NCI-H1694 (cell line): Measurements from ENCODE around the gene UBE2Q2.

Experiments used
- DNase-seq: peaks from one replicate; lab custom pipeline; 2025; lab: John Stamatoyannopoulos, UW

The UBE2Q2 gene

DNA sequence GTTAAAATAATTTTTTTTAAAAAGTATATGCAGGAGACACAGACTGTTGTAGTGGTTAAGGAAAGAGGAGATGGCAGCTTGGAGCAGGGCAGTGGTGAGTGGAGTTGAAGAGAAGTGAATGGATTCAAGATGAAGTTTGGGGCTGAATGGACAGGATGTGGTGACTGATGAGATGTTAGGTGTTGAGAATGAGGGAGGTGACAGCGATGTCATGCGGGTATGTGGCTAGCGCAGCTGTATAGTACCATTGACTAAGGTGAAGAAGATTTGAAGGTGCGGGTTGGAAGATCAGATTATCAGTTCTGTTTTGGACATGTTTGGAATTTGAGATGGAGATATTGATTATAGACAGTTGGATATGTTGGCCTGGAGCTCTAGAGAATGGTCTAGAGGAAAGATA lies 80.5 kb downstream of the UBE2Q2 start:
- DNase-seq = no peak

- no peak for DNase-seq
Observed at GRCh38 chr15:75924576-75924975, 81.3 kb downstream of the UBE2Q2 start.

GRCh38 chr15:75925440-75925839 lies 82.2 kb downstream of the UBE2Q2 start:
- DNase-seq = no peak

GRCh38 chr15:75926931-75927330 lies 83.7 kb downstream of the UBE2Q2 start:
- no peak for DNase-seq

DNA sequence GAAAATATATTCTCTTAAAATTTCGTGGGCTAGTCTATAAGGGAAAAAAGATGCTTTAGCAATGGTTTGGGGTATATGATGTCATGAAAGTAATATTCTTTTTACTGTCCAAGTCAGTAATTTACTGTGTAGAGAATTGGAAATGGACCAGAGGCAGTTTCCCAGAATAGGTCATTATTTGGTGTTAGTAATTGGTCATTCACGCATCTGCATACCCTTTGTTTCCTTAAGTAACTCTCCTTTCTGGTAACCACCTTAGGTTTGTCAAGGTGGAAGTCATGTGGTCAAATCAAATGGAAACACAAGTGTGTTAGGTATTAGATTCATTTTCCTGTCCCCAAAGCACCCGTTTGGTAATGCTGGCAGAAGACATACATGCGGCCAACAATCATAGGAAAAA lies 84.4 kb downstream of the UBE2Q2 start:
- no peak for DNase-seq

- DNase-seq = peak; percentile 2
Observed at GRCh38 chr15:75928680-75929608, 85.7 kb downstream of the UBE2Q2 start.

GRCh38 chr15:75929799-75930565 lies 86.7 kb downstream of the UBE2Q2 start:
- no peak for DNase-seq

DNA sequence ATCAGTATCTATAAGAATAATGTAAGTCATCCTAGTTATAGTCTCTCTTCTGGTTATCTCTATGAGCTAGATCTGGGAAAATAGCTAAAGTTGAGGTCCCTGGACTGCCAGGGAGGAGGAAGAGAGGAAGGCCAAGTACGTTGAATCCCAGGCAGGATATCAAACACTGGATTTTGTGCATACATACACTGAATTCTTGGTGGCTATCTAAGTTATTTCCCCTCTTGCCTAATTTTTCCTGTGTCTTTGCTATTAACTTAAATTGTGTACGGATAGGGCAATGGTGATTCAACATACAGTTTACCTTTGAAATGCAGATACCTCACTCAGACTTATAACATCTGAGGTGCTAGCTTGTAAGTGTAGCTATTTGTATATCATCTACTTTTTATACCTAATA lies 87.6 kb downstream of the UBE2Q2 start:
- DNase-seq = no peak

DNA sequence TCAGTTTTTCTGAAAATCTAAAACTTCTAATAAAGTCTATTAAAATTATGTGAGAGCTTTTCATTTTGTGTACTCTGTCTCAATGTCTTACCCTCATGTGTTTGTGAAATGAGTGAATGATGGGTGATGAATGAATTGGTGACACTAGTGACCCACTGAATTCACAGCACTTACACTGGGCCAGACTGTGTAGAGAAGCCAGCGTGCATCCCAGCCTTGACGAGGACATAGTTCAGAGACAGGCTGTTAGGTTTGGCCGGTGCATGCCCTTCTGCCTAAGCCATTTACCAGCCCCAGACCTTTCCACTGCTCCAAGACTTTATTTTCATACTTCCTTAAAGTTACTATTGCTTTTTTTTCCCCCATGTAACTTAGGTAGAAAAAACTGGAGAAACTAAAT lies 99.2 kb downstream of the UBE2Q2 start:
- no peak for DNase-seq

GRCh38 chr15:75943246-75943645 lies 100.0 kb downstream of the UBE2Q2 start:
- DNase-seq = no peak

GRCh38 chr15:75943713-75944215 lies 100.5 kb downstream of the UBE2Q2 start:
- no peak for DNase-seq

GRCh38 chr15:75945953-75946352 lies 102.7 kb downstream of the UBE2Q2 start:
- no peak for DNase-seq

DNA sequence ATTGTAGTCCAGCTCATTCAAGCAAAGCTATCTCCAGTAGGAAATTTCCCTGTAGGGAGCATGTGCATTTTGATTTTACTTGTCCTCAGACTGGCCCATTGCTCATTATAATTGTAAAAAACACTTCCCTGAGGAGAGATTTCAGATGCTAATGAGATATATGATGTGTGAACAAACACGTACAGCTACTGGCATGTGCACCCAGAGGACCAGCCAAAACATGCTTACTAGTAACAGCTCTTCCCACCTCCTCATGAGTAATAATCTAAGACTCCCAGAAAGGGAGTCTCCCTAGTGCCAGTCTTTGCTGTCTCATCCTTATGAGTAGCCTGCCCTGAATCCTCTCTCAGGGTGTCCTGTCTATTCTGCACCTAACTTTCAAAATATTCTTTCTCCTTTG lies 103.8 kb downstream of the UBE2Q2 start:
- no peak for DNase-seq

DNA sequence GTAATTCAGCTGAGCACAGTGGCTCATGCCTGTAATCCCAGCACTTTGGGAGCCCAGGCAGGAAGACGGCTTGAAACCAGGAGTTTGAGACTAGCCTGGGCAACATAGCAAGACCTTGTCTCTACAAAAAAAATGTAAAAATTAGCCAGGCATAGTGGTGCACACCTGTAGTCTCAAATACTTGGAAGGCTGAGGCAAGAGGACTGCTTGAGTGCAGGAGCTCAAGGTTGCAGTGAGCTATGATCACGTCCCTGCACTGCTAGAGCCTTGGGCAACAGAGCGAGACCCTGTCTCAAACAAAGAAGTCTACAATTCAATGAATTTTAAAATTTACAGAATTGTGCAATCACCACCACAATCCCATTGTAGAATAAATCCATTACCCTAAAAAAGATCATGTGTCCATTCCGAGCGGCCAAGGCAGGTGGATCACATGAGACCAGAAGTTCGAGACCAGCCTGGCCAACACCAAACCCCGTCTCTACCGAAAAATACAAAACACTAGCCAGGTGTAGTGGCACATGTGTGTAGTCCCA lies 105.6 kb downstream of the UBE2Q2 start:
- DNase-seq = no peak
